Breast epithelium (tissue), 4 donors: ENCODE data around the gene KLHL22. TPM values are rescaled to one million over a fixed set of nuclear protein-coding genes. Genes with fewer than 3 reads are reported as not detected.

Experiments used
- DNase-seq, 2 donors: peaks; one replicate each; pipeline ENCODE4 v3.0.0-alpha.2; 2019; ENCODE audit warnings: low spot score in 2 of 2
- H3K27ac ChIP-seq, 2 donors: fragments of 200-600 bp; sonication (generic) in 1 of 2; one replicate each; pipeline ENCODE4 v1.5.1; 2016 to 2019; ENCODE audit warnings: mild to moderate bottlenecking in 1 of 2
- H3K27me3 ChIP-seq, 2 donors: fragments of 200-600 bp; sonication (generic) in 1 of 2; one replicate each; pipeline versions ENCODE4 v1.5.1 to v1.6.0; 2017 to 2019; ENCODE audit warnings: control low read depth in 1 of 2, mild to moderate bottlenecking in 1 of 2
- H3K36me3 ChIP-seq: fragments of 200-600 bp; one replicate; pipeline ENCODE4 v1.5.1; 2019
- H3K4me1 ChIP-seq, 2 donors: fragments of 200-600 bp; sonication (generic); one replicate each; pipeline ENCODE4 v1.5.1; 2016 to 2019; ENCODE audit warnings: control low read depth in 1 of 2
- H3K4me3 ChIP-seq, 3 donors: fragments of 200-600 bp; sonication (generic); 1 replicate in 2 of 3; 2 replicates in 1 of 3; pipeline ENCODE4 v1.5.1; 2016 to 2019; ENCODE audit warnings: mild to moderate bottlenecking in 3 of 3, moderate library complexity in 2 of 3
- H3K9me3 ChIP-seq, 2 donors: fragments of 200-600 bp; sonication (generic) in 1 of 2; one replicate each; pipeline ENCODE4 v1.5.1; 2016 to 2019; ENCODE audit warnings: control low read depth in 1 of 2
- POLR2A ChIP-seq: fragments of 450-650 bp; IDR thresholded peaks from one replicate; pipeline ENCODE4 v1.6.1; 2016; ENCODE audit warnings: antibody characterized with exemption, mild to moderate bottlenecking, moderate library complexity
- POLR2AphosphoS5 ChIP-seq, 3 donors: sonication (generic); formaldehyde crosslinking; IDR thresholded peaks; one replicate each; pipeline ENCODE4 v1.6.1; 2017; ENCODE audit warnings: antibody characterized with exemption in 3 of 3
- intact Hi-C: fragments of 100-400 bp; cut with DNase I; formaldehyde crosslinking; loops from one replicate; pipeline ENCODE4 v1.15.1; 2023; ENCODE audit warnings: low total_unique reads
- total RNA-seq, 3 donors: library from RNA; depleted of rRNA; stranded (reverse); fragments of >200 nt; gene quantifications; one replicate each; pipeline ENCODE4 v1.1.0, GENCODE V29; 2016
- TF ChIP-seq, protein P1 (sequence below), 3 donors: fragments of 450-650 bp; IDR thresholded peaks; one replicate each; pipeline ENCODE4 v1.5.1; 2016 to 2017; ENCODE audit warnings: antibody characterized with exemption in 3 of 3, mild to moderate bottlenecking in 3 of 3, moderate library complexity in 3 of 3

KLHL22 gene
- total RNA-seq, 3 donors from 2014 or later: 28.5 to 38.0 (median 35.4) TPM

- Histone ChIP-seq H3K27me3 (peaks cover 0 to 18% of the 10 kb centered on the region in 2 donors), H3K9me3 (no peaks in the 10 kb centered on the region), H3K27ac (no peak overlapping the region), H3K4me1 (peaks cover 8 to 9% of the 10 kb centered on the region in 2 donors), H3K36me3 (no peaks in the 10 kb centered on the region), H3K4me3 (no peak overlapping the region)
- DNase-seq: no peak
- intact Hi-C loops: no loop called here
- TF ChIP-seq POLR2A (no peak), POLR2AphosphoS5 (IDR thresholded peaks at IDR 0.05) (no peak)
- TF ChIP-seq, protein P1, sequence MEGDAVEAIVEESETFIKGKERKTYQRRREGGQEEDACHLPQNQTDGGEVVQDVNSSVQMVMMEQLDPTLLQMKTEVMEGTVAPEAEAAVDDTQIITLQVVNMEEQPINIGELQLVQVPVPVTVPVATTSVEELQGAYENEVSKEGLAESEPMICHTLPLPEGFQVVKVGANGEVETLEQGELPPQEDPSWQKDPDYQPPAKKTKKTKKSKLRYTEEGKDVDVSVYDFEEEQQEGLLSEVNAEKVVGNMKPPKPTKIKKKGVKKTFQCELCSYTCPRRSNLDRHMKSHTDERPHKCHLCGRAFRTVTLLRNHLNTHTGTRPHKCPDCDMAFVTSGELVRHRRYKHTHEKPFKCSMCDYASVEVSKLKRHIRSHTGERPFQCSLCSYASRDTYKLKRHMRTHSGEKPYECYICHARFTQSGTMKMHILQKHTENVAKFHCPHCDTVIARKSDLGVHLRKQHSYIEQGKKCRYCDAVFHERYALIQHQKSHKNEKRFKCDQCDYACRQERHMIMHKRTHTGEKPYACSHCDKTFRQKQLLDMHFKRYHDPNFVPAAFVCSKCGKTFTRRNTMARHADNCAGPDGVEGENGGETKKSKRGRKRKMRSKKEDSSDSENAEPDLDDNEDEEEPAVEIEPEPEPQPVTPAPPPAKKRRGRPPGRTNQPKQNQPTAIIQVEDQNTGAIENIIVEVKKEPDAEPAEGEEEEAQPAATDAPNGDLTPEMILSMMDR (IDR thresholded peaks at IDR 0.05): no peak
Observed at GRCh38 chr22:20434773-20435172, 60.8 kb downstream of the KLHL22 start.

- Histone ChIP-seq H3K27ac (no peak overlapping the region), H3K4me1 (peaks cover 8 to 9% of the 10 kb centered on the region in 2 donors), H3K36me3 (no peaks in the 10 kb centered on the region), H3K4me3 (no peak overlapping the region), H3K27me3 (peaks cover 0 to 20% of the 10 kb centered on the region in 2 donors), H3K9me3 (no peaks in the 10 kb centered on the region)
- no peak for DNase-seq
- intact Hi-C loops: no loop called here
- TF ChIP-seq POLR2AphosphoS5 (IDR thresholded peaks at IDR 0.05): no peak
- no peak for TF ChIP-seq POLR2A
- TF ChIP-seq, protein P1 (IDR thresholded peaks at IDR 0.05): no peak
Observed at GRCh38 chr22:20434264-20434751, 61.3 kb downstream of the KLHL22 start.

- no peak overlapping the region for H3K27ac ChIP-seq
- DNase-seq: no peak
- H3K4me3 ChIP-seq: no peak overlapping the region
- H3K4me1 ChIP-seq: peaks cover 8 to 9% of the 10 kb centered on the region in 2 donors
- intact Hi-C loops: no loop called here
- no peaks in the 10 kb centered on the region for H3K36me3 ChIP-seq
- H3K27me3 ChIP-seq: peaks cover 0 to 20% of the 10 kb centered on the region in 2 donors
- TF ChIP-seq POLR2A: no peak
- TF ChIP-seq, protein P1 (IDR thresholded peaks at IDR 0.05): no peak
- TF ChIP-seq POLR2AphosphoS5 (IDR thresholded peaks at IDR 0.05): no peak
- H3K9me3 ChIP-seq: no peaks in the 10 kb centered on the region
Observed at GRCh38 chr22:20433686-20434241, 61.8 kb downstream of the KLHL22 start.

GRCh38 chr22:20433191-20433590 lies 62.4 kb downstream of the KLHL22 start:
- H3K36me3 ChIP-seq: no peaks in the 10 kb centered on the region
- H3K4me1 ChIP-seq: peaks cover 8 to 9% of the 10 kb centered on the region in 2 donors
- no peaks in the 10 kb centered on the region for H3K9me3 ChIP-seq
- intact Hi-C loops: no loop called here
- no peak for DNase-seq
- H3K27me3 ChIP-seq: peaks cover 0 to 20% of the 10 kb centered on the region in 2 donors
- no peak overlapping the region for H3K27ac ChIP-seq
- no peak for TF ChIP-seq POLR2A
- TF ChIP-seq, protein P1 (IDR thresholded peaks at IDR 0.05): no peak
- no peak for TF ChIP-seq POLR2AphosphoS5 (IDR thresholded peaks at IDR 0.05)
- H3K4me3 ChIP-seq: no peak overlapping the region

DNA sequence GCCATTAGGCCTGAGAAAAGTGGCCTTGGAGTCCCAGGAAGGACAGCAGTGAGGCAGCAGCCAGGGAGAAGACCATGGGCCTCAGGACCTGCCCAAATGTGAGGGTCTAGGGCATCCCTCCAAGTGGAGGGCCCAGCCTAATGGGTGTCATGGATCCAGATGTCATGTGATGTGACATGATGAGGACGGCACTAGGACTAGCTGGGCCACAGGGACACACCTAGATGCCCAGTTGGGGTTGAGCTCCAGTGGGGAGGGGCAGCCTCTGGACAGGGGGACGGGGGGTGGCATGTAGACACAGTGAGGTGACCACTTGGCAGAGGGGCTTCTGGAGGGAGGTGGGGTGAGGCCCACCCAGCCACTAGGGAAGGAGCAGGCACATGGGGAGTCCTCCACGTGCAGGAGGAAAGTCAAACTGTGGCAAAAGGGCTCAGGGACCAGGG lies 63.3 kb downstream of the KLHL22 start:
- H3K36me3 ChIP-seq: no peaks in the 10 kb centered on the region
- TF ChIP-seq, protein P1 (IDR thresholded peaks at IDR 0.05): no peak
- TF ChIP-seq POLR2A (no peak), POLR2AphosphoS5 (IDR thresholded peaks at IDR 0.05) (no peak)
- peak overlapping the region in 1 of 3 donors; percentile 59 for H3K4me3 ChIP-seq
- H3K27me3 ChIP-seq: peaks cover 0 to 20% of the 10 kb centered on the region in 2 donors
- DNase-seq: no peak
- intact Hi-C loops: no loop called here
- no peak overlapping the region for H3K27ac ChIP-seq
- H3K4me1 ChIP-seq: peaks cover 8 to 9% of the 10 kb centered on the region in 2 donors
- H3K9me3 ChIP-seq: no peaks in the 10 kb centered on the region
